ENCODE results near the gene CTIF.

DNA sequence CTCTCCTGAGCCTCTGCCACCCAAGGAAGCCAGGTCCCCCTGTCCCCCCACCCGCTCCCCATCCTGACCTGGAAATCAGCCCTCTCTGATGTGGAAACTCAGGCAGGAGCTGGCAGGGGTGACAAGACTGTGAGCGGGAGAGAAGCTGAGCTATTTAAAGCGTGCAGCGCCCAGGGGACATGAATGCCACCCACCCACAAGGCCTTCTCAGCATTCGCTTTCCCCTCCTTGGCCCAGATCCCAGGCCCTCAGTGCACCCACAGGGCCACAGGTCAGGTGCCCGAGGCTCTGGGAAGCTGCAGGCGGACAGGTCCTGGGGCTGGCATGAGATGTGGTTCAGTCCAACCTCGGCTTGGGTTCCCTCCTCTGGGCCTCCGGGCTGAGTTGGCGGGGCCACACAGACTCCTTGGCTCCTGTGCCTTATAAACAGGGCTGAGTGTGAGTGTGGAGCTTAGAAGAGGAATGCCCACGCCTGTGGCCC is 243.6 kb downstream of the CTIF start:
- TF ChIP-seq EZH2 (IDR thresholded peaks at IDR 0.05), result no peak
- TF ChIP-seq POLR2AphosphoS5 (IDR thresholded peaks at IDR 0.05; ENCODE audit: borderline replicate concordance, low read depth, low read length), result no peak
